HG03095 (cell line): Measurements from ENCODE around the gene ZNF552.

Source experiments
- ATAC-seq: cut with Tn5 transposase; IDR thresholded peaks from one replicate; pipeline ENCODE4 v1.9.1; 2021; ENCODE audit warnings: moderate library complexity; ENCODE audit not compliant: unreplicated experiment

Gene ZNF552

GRCh38 chr19:57779220-57779845 lies 35.4 kb downstream of the ZNF552 start:
- ATAC-seq = no peak

GRCh38 chr19:57778336-57778735 lies 36.4 kb downstream of the ZNF552 start:
- no peak for ATAC-seq

DNA sequence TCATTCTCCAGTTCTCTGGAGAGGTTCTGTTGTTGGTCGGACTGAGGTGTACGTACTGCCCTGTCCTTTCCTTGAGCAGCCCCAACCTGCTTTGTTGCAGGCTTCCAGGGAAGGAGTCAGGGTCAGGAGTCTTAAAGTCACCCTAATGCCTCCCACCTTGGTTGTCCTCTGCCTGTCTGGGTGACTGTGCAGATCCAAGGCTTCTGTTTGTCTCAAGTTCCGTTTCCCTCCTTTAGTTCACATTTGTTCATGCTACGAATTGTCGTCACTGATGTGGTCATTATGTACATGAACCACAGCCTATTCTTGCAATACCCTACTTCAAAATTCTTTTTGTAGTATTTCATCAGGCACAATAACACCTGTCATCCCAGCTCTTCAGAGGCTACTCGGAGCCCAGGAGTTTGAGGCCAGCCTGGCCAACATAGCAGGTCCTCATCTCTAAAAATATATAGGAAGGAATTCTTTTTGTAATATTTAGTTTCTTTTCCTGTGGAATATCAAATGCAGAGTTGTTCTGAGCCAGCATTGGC lies 37.9 kb downstream of the ZNF552 start:
- no peak for ATAC-seq

DNA sequence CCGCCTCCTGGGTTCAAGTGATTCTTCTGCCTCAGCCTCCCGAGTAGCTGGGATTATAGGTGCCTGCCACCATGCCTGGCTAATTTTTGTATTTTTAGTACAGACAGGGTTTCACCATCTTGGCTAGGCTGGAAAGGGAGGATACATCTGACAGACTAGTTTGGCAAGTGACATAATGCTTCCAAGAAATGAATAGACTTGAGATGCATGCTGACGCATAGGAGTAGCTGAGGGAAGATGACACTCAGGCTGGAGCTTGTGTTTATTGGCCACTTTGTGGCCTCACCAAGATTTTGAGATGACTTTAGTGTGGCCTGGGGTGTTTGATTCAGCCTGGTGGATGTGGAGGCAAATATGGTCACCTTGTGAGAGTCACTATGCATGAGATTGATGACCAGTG lies 41.2 kb downstream of the ZNF552 start:
- ATAC-seq = no peak

GRCh38 chr19:57771417-57771816 lies 43.3 kb downstream of the ZNF552 start:
- no peak for ATAC-seq

- peak; percentile 95 for ATAC-seq
These were observed 45.2 kb downstream of the ZNF552 start, which contains the start of gene ZNF586 for GRCh38 chr19:57769345-57770131. Gene ZNF586 (plus strand): TSS chr19:57769676. CDS start chr19:57769843, 167 bp downstream.

- ATAC-seq = no peak
These were observed 55.6 kb downstream of the ZNF552 start for GRCh38 chr19:57759096-57759495.

DNA sequence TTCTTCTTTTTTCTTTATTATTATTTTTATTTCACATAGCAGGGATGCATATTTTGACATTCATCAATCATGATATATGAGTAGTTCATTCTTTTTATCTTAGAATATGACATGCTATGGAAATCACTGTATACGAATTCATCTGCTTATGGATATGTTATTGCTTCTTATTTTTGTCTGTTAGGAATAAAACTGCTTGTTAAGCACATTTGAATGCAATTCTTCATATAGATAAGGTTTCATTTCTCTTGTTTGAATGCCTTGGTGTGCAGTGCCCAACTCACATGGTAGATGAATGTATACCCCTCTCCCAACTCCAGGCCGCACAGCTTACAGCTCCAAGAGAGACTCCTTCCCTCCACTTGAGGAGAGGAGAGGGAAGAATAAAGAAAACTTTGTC lies 56.8 kb downstream of the ZNF552 start:
- ATAC-seq = no peak
